Measurements from ENCODE around the gene SPINT3. TPM values are rescaled to one million over a fixed set of nuclear protein-coding genes. Genes with fewer than 3 reads are reported as not detected.

Gene SPINT3
- total RNA-seq, 1 donor: not detected

- Histone ChIP-seq H3K79me2 (ENCODE audit: insufficient read depth, low read length) (no peaks in the 10 kb centered on the region), H3K4me2 (ENCODE audit: insufficient read depth, low read length) (no peak overlapping the region), H3K36me3 (ENCODE audit: insufficient read depth, low read length) (no peaks in the 10 kb centered on the region), H2AFZ (ENCODE audit: low read length) (no peak overlapping the region), H3K4me1 (ENCODE audit: insufficient read depth, low read length) (no peaks in the 10 kb centered on the region), H4K20me1 (ENCODE audit: insufficient read depth, low read length) (no peaks in the 10 kb centered on the region), H3K9me3 (ENCODE audit: low read depth, low read length) (no peaks in the 10 kb centered on the region), H3K4me3 (ENCODE audit: insufficient read depth, low read length) (no peak overlapping the region), H3K27me3 (ENCODE audit: insufficient read depth, low read length) (peaks cover 18% of the 10 kb centered on the region), H3K27ac (ENCODE audit: low read depth, low read length) (no peak overlapping the region)
- DNase-seq (ENCODE audit: insufficient read length, low spot score, missing footprints): no peak
- no peak for TF ChIP-seq CTCF (IDR thresholded peaks at IDR 0.05; ENCODE audit: extremely low read depth, low read depth, low read length)
Measured at GRCh38 chr20:45550765-45551164, 35.3 kb upstream of the SPINT3 start.

DNA sequence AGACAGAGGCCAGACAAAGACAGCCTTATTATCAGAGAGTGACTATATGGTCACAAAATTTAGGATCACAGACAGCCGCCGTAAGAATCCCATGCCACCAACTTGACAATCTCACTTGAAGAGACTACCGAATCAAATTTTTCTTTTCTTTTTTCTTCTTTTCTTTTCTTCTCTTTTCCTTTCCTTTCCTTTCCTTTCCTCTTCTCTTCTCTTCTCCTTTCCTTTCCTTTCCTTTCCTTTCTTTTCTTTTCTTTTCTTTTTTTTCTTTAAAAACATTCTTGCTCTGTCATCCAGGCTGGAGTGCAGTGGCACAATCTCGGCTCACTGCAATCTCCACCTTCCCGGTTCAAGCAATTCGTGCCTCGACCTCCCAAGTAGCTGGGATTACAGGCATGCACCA is 33.0 kb upstream of the SPINT3 start:
- peaks cover 19% of the 10 kb centered on the region for H3K27me3 ChIP-seq (ENCODE audit: insufficient read depth, low read length)
- TF ChIP-seq CTCF (IDR thresholded peaks at IDR 0.05; ENCODE audit: extremely low read depth, low read depth, low read length): no peak
- no peak overlapping the region for H2AFZ ChIP-seq (ENCODE audit: low read length)
- no peak for DNase-seq (ENCODE audit: insufficient read length, low spot score, missing footprints)
- H3K4me2 ChIP-seq (ENCODE audit: insufficient read depth, low read length): no peak overlapping the region
- H3K36me3 ChIP-seq (ENCODE audit: insufficient read depth, low read length): no peaks in the 10 kb centered on the region
- H3K79me2 ChIP-seq (ENCODE audit: insufficient read depth, low read length): no peaks in the 10 kb centered on the region
- H3K9me3 ChIP-seq (ENCODE audit: low read depth, low read length): no peaks in the 10 kb centered on the region
- H3K4me1 ChIP-seq (ENCODE audit: insufficient read depth, low read length): no peaks in the 10 kb centered on the region
- no peak overlapping the region for H3K27ac ChIP-seq (ENCODE audit: low read depth, low read length)
- no peaks in the 10 kb centered on the region for H4K20me1 ChIP-seq (ENCODE audit: insufficient read depth, low read length)
- no peak overlapping the region for H3K4me3 ChIP-seq (ENCODE audit: insufficient read depth, low read length)

DNA sequence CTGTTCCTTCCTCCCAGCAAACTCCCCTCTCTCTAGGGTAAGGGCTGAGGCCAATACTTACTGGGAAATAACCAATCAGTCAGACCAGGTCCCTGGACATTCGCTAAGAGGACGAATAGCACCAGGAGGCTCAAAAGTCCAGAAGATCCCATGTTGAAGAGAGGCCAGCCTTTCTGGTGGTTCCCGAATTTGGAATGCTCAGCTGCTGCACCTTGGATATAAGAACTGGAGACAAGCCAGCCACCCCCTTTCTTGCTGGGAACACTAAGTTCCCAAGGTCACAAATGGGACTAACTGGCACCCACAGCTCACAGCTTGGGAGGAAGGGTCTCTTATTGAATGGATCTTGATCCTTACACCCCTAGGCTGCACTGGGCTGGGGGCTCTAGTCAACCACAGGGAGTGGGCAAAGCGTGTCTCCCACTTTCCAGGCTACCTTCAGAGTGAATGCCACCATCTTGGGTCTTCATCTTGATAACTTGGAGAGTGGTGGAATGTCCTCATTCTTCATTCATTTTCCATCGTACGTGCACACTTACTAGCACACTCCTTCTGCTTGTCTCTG is 31.9 kb upstream of the SPINT3 start, which contains the start of gene EPPIN:
Gene EPPIN, minus strand, starts transcription at position 196 of the 565 bp plus-strand sequence. Its CDS starts 44 bp downstream, at position 152.
- H3K9me3 ChIP-seq (ENCODE audit: low read depth, low read length): no peaks in the 10 kb centered on the region
- no peak for TF ChIP-seq CTCF (IDR thresholded peaks at IDR 0.05; ENCODE audit: extremely low read depth, low read depth, low read length)
- H2AFZ ChIP-seq (ENCODE audit: low read length): no peak within 1 kb of the TSS
- H3K4me2 ChIP-seq (ENCODE audit: insufficient read depth, low read length): no peak within 1 kb of the TSS
- DNase-seq (ENCODE audit: insufficient read length, low spot score, missing footprints): no peak
- no peaks in the 10 kb centered on the region for H3K79me2 ChIP-seq (ENCODE audit: insufficient read depth, low read length)
- peaks cover 19% of the 10 kb centered on the region for H3K27me3 ChIP-seq (ENCODE audit: insufficient read depth, low read length)
- H3K36me3 ChIP-seq (ENCODE audit: insufficient read depth, low read length): no peaks in the 10 kb centered on the region
- no peaks in the 10 kb centered on the region for H4K20me1 ChIP-seq (ENCODE audit: insufficient read depth, low read length)
- H3K4me1 ChIP-seq (ENCODE audit: insufficient read depth, low read length): no peaks in the 10 kb centered on the region
- no peak within 1 kb of the TSS for H3K27ac ChIP-seq (ENCODE audit: low read depth, low read length)
- no peak within 1 kb of the TSS for H3K4me3 ChIP-seq (ENCODE audit: insufficient read depth, low read length)

- Histone ChIP-seq H3K27ac (ENCODE audit: low read depth, low read length) (no peak overlapping the region), H3K4me3 (ENCODE audit: insufficient read depth, low read length) (no peak overlapping the region), H3K4me2 (ENCODE audit: insufficient read depth, low read length) (no peak overlapping the region), H3K9me3 (ENCODE audit: low read depth, low read length) (no peaks in the 10 kb centered on the region), H3K36me3 (ENCODE audit: insufficient read depth, low read length) (no peaks in the 10 kb centered on the region), H3K79me2 (ENCODE audit: insufficient read depth, low read length) (no peaks in the 10 kb centered on the region), H3K27me3 (ENCODE audit: insufficient read depth, low read length) (peaks cover 19% of the 10 kb centered on the region), H4K20me1 (ENCODE audit: insufficient read depth, low read length) (no peaks in the 10 kb centered on the region), H2AFZ (ENCODE audit: low read length) (no peak overlapping the region), H3K4me1 (ENCODE audit: insufficient read depth, low read length) (no peaks in the 10 kb centered on the region)
- DNase-seq (ENCODE audit: insufficient read length, low spot score, missing footprints): peak; percentile 10
- peak; percentile 56 for TF ChIP-seq CTCF (IDR thresholded peaks at IDR 0.05; ENCODE audit: extremely low read depth, low read depth, low read length)
Measured at GRCh38 chr20:45545754-45546453, 30.5 kb upstream of the SPINT3 start.
